ENCODE data around the gene DAPK2. TPM values are rescaled to one million over a fixed set of nuclear protein-coding genes. Genes with fewer than 3 reads are reported as not detected.

Gene DAPK2
- total and polyA plus RNA-seq, 2 donors (not counting 1 experiment from before 2014, with no cell fraction given): 8.3 to 31.9 TPM

GRCh38 chr15:63945838-63946298 is 100.4 kb downstream of the DAPK2 start:
- intact Hi-C loops (cut with micrococcal nuclease): loop anchor here (1.0 to 5.0 kb wide), 3 partner anchors 65 to 121 kb away; no protein-coding TSS in a partner anchor
- Histone ChIP-seq H3K27me3 (replicated peaks in 1 of 4; ENCODE audit: control extremely low read depth in 1 of 4, control insufficient read depth in 3 of 4, insufficient read depth in 4 of 4, low read length in 3 of 4) (peaks cover 0 to 2% (median 0%) of the 10 kb centered on the region in 4 experiments), H3K4me1 (ENCODE audit: control insufficient read depth in 2 of 2, insufficient read depth in 2 of 2, low read length in 2 of 2) (peaks cover 13 to 25% of the 10 kb centered on the region in 2 donors), H3K9ac (ENCODE audit: low read length) (no peak overlapping the region), H3K9me3 (ENCODE audit: control extremely low read depth in 1 of 3, control insufficient read depth in 2 of 3, insufficient read depth in 1 of 3, low read length in 2 of 3) (peaks cover 0 to 5% (median 0%) of the 10 kb centered on the region in 3 donors), H3K4me2 (replicated peaks; ENCODE audit: low read depth, low read length, poor library complexity, severe bottlenecking) (no peak overlapping the region), H2AFZ (ENCODE audit: insufficient read depth, low read depth, low read length, poor library complexity, severe bottlenecking) (peak overlapping the region; percentile 18), H3K36me3 (replicated peaks in 1 of 2; ENCODE audit: control extremely low read depth in 1 of 2, control insufficient read depth in 1 of 2, extremely low read depth in 1 of 2, insufficient read depth in 2 of 2, low read length in 1 of 2) (no peaks in the 10 kb centered on the region), H3K79me2 (ENCODE audit: control insufficient read depth, insufficient read depth, low read length) (no peaks in the 10 kb centered on the region), H3K4me3 (ENCODE audit: control extremely low read depth in 1 of 5, extremely low read depth in 1 of 5, insufficient read depth in 1 of 5, low read depth in 2 of 5, low read length in 4 of 5) (no peak overlapping the region), H3K27ac (ENCODE audit: low read length in 2 of 2) (no peak overlapping the region), H4K20me1 (ENCODE audit: control insufficient read depth, insufficient read depth, low read length, poor library complexity, severe bottlenecking) (no peaks in the 10 kb centered on the region)
- Mint-ChIP-seq H3K9me3 (ENCODE audit: insufficient read depth) (no peaks in the 10 kb centered on the region), H3K4me1 (peaks cover 25% of the 10 kb centered on the region), H3K4me3 (no peak overlapping the region), H3K27me3 (no peaks in the 10 kb centered on the region), H3K27ac (no peak overlapping the region)
- over 99% methylated on average over 9 of the region's 9 CpGs for WGBS (ENCODE audit: insufficient coverage)
- TF ChIP-seq, protein P1, sequence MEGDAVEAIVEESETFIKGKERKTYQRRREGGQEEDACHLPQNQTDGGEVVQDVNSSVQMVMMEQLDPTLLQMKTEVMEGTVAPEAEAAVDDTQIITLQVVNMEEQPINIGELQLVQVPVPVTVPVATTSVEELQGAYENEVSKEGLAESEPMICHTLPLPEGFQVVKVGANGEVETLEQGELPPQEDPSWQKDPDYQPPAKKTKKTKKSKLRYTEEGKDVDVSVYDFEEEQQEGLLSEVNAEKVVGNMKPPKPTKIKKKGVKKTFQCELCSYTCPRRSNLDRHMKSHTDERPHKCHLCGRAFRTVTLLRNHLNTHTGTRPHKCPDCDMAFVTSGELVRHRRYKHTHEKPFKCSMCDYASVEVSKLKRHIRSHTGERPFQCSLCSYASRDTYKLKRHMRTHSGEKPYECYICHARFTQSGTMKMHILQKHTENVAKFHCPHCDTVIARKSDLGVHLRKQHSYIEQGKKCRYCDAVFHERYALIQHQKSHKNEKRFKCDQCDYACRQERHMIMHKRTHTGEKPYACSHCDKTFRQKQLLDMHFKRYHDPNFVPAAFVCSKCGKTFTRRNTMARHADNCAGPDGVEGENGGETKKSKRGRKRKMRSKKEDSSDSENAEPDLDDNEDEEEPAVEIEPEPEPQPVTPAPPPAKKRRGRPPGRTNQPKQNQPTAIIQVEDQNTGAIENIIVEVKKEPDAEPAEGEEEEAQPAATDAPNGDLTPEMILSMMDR (IDR thresholded peaks at IDR 0.05): no peak
- no peak for TF ChIP-seq EZH2 (IDR thresholded peaks at IDR 0.05; ENCODE audit: borderline replicate concordance, insufficient read depth, low read depth, low read length, poor library complexity, severe bottlenecking)
- DNase-seq (no peak), ATAC-seq (ENCODE audit: low read depth) (no peak)
- ChIA-PET POLR2A (no interaction called here), CTCF (interaction anchor here (0.6 to 5.6 kb wide), 45 partner anchors 8 to 827 kb away, joined by 3 to 53 read pairs (median 4); partner anchors contain the start of genes CIAO2A, DAPK2 and HERC1)

DNA sequence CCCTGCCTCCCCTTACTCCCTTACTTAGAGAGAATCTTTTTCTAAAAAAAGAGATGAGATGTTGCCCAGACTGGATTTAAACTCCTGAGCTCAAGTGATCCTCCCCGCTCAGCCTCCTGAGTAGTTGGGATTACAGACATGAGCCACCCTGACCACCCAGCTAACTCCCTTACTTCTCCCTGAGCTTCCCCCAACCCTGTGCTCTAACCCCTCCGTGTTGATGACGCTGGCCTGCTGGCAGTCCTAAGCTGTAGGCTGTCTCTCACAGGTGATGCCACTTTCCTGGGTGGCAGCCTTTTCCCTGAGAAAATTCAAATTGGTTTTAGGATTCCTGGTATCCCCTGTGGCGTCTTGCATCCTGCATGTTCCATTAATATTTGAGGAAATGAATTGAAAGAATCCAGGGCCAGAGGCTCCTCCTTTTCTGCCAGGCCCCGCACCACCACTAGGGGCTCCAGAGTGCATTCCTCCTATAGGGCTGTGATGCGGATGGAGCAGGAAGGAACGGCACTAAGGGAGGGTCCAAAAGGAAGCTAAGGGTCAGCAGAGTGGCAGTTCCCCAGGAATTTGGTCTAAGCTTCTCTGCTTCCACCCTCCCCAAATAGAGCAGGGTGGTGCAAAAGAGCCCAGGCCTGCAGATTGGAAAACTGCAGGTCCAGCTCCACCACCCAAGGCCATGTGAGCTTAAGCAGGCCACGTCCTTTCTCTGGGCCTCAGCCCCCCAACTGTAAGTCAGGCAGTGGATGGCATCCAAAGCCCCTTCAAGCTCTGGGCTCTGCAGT is 101.1 kb downstream of the DAPK2 start:
- 72% methylated on average over 5 of the region's 8 CpGs for WGBS (ENCODE audit: insufficient coverage)
- peak overlapping the region; percentile 29 for H3K4me2 ChIP-seq (replicated peaks; ENCODE audit: low read depth, low read length, poor library complexity, severe bottlenecking)
- CTCF ChIA-PET: interaction anchor here (0.6 to 5.6 kb wide), 41 partner anchors 9 to 826 kb away, joined by 3 to 53 read pairs (median 5); partner anchors contain the start of genes CIAO2A, DAPK2 and HERC1

More for the DNA sequence above, 101.1 kb downstream of the DAPK2 start:
- H3K79me2 ChIP-seq (ENCODE audit: control insufficient read depth, insufficient read depth, low read length): no peaks in the 10 kb centered on the region
- Mint-ChIP-seq H3K4me1 (peaks cover 25% of the 10 kb centered on the region), H3K9me3 (ENCODE audit: insufficient read depth) (no peaks in the 10 kb centered on the region), H3K27me3 (no peaks in the 10 kb centered on the region), H3K4me3 (no peak overlapping the region), H3K27ac (peak overlapping the region; percentile 23)
- intact Hi-C loops (cut with micrococcal nuclease): loop anchor here (1.0 to 5.0 kb wide), 3 partner anchors 66 to 122 kb away; no protein-coding TSS in a partner anchor
- H4K20me1 ChIP-seq (ENCODE audit: control insufficient read depth, insufficient read depth, low read length, poor library complexity, severe bottlenecking): no peaks in the 10 kb centered on the region
- no peak for TF ChIP-seq EZH2 (IDR thresholded peaks at IDR 0.05; ENCODE audit: borderline replicate concordance, insufficient read depth, low read depth, low read length, poor library complexity, severe bottlenecking)
- TF ChIP-seq, protein P1 (IDR thresholded peaks at IDR 0.05): peak; percentile 98
- H3K36me3 ChIP-seq (replicated peaks in 1 of 2; ENCODE audit: control extremely low read depth in 1 of 2, control insufficient read depth in 1 of 2, extremely low read depth in 1 of 2, insufficient read depth in 2 of 2, low read length in 1 of 2): no peaks in the 10 kb centered on the region
- no peak overlapping the region for H3K9ac ChIP-seq (ENCODE audit: low read length)
- H3K4me1 ChIP-seq (ENCODE audit: control insufficient read depth in 2 of 2, insufficient read depth in 2 of 2, low read length in 2 of 2): peaks cover 13 to 26% of the 10 kb centered on the region in 2 donors
- H3K4me3 ChIP-seq (ENCODE audit: control extremely low read depth in 1 of 5, extremely low read depth in 1 of 5, insufficient read depth in 1 of 5, low read depth in 2 of 5, low read length in 4 of 5): no peak overlapping the region
- H2AFZ ChIP-seq (ENCODE audit: insufficient read depth, low read depth, low read length, poor library complexity, severe bottlenecking): peak overlapping the region; percentile 18
- DNase-seq (peak; percentile 69), ATAC-seq (ENCODE audit: low read depth) (peak; percentile 78)
- POLR2A ChIA-PET: no interaction called here
- H3K27me3 ChIP-seq (replicated peaks in 1 of 4; ENCODE audit: control extremely low read depth in 1 of 4, control insufficient read depth in 3 of 4, insufficient read depth in 4 of 4, low read length in 3 of 4): peaks cover 0 to 2% (median 0%) of the 10 kb centered on the region in 4 experiments
- H3K27ac ChIP-seq (ENCODE audit: low read length in 2 of 2): no peak overlapping the region
- peaks cover 0 to 5% (median 0%) of the 10 kb centered on the region in 3 donors for H3K9me3 ChIP-seq (ENCODE audit: control extremely low read depth in 1 of 3, control insufficient read depth in 2 of 3, insufficient read depth in 1 of 3, low read length in 2 of 3)

Measured in B cell (primary cell).